PC-3 (cell line): ENCODE results near the gene HSFX2.

Source experiments
- CTCF ChIP-seq: fragments of 300-600 bp; sonication (generic); conservative IDR thresholded peaks from 2 replicates; pipeline ENCODE4 v1.5.1; 2017; ENCODE audit warnings: antibody characterized with exemption, low read depth, mild to moderate bottlenecking, low read length
- EZH2 ChIP-seq: fragments of 300-600 bp; sonication (generic); IDR thresholded peaks from one replicate; pipeline ENCODE4 v1.6.1; 2017; ENCODE audit warnings: antibody characterized with exemption, mild to moderate bottlenecking, low read length; ENCODE audit not compliant: unreplicated experiment
- EZH2phosphoT487 ChIP-seq: fragments of 300-600 bp; sonication (generic); IDR thresholded peaks from 2 replicates; pipeline ENCODE4 v1.6.1; 2018; ENCODE audit warnings: mild to moderate bottlenecking, antibody characterized with exemption, low read length, borderline replicate concordance

- TF ChIP-seq CTCF (no peak), EZH2 (no peak), EZH2phosphoT487 (no peak)
Observed at GRCh38 chrX:149571770-149572169, 23.3 kb downstream of the HSFX2 start.
